T47D (cell line): ENCODE data around the gene LRRC10.
A peak's percentile ranks its signal among the peaks of the same experiment; 100 is the strongest.

Experiments used
- DNase-seq, 2 experiments: peaks; one replicate each; pipeline versions ENCODE4 v3.0.0 to v3.0.0-alpha.2; 2011 to 2012; ENCODE audit warnings: low read depth in 1 of 2, low spot score in 1 of 2
- JUND ChIP-seq: IDR thresholded peaks from 2 replicates; pipeline ENCODE4 v1.6.1; 2012; ENCODE audit warnings: low read depth
- in situ Hi-C: cut with HindIII; loops from 2 replicates; pipeline ENCODE4 v1.10.0; 2016; ENCODE audit warnings: low sequenced_read_pairs, low pct_unique_long_range_greater_than_20kb

LRRC10 gene

DNA sequence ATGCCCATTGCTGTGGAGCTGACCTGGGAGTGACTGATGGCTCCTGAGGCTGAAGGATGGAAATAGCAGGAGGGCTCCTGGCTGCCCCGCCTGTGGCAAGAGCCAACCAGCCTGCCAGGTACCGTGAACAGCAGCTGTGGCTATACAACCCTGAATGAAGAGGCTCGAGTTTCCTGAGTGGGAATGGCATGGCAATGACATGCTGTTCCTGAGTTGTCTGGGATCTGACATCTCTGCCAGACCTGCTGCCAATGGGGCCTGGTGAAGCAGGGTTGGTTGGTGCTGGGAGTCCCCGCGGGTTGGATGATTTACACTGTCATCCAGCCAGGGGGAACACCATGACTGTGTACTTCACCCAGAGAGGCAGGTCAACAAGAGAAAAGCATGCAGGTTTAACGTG is 31.8 kb upstream of the LRRC10 start:
- no peak for DNase-seq
- in situ Hi-C loops: no loop called here
- TF ChIP-seq JUND: no peak

DNA sequence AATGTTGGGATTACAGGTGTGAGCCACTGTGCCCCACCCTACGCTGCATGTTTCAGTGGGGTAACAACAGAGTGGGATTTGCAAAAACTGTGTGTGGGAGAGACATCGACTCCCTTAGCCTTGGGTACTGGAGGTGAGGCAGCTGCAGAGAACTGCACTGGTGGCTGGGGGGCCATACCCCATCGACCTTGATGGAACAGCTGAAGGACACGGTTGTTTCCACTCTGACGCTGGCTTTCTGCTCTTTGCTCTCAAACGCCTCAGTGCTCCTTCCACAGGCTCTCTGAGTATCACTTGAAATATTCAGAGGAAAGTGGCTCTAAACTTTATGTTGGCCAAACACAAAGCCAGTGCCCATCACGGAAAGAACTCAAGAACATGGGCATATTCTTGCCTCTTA is 30.8 kb upstream of the LRRC10 start:
- no peak for TF ChIP-seq JUND
- no peak for DNase-seq
- in situ Hi-C loops: no loop called here

DNA sequence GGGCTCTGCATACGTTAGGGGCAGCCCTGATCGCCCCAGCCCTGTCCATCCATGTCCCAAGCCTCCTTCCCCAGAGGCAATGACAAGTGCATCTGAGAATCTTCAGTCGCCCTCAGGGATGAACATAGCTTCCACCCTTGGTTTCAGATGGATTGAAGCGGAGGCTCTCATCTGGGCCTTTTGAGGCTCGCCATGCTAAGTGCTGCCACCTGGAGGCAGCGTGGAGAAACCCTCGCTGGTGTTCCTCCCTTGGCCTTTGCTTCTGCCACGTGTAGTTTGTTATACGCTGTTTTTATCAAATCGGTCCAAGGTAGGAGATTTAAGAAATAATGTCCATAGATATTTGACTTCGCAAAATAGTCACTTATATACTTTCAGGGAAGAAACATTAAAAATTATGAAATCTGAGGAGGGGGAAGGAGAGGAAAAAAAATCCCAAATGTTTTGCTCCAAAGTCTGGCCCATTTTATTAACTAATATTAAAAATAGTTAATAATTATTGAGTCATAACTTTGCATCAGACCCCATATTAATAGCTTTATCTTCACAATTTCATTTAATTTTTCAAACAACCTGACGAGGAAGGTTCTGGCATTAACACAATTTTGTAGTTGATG is 28.8 kb upstream of the LRRC10 start:
- TF ChIP-seq JUND: no peak
- peak; percentile 73 to 83 for DNase-seq
- in situ Hi-C loops: no loop called here

DNA sequence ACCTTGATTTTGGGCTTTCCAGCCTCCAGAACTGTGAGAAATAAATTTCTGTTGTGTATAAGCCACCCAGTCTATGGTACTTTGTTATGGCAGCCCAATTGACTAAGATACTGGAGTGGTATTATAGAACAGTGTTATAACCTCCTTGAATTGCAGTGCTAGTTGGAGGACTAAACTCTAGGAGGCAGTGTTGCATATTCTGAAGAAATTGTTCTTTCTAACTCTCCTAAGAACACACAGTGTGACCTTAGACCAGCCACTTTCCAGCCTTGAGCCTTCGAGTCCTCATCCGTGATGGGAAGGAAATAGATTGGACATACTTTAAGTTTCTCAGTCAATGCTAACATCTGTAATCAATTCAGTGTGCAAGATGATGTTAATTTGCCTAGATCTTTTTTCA is 22.4 kb upstream of the LRRC10 start:
- DNase-seq: no peak
- TF ChIP-seq JUND: no peak
- in situ Hi-C loops: no loop called here

DNA sequence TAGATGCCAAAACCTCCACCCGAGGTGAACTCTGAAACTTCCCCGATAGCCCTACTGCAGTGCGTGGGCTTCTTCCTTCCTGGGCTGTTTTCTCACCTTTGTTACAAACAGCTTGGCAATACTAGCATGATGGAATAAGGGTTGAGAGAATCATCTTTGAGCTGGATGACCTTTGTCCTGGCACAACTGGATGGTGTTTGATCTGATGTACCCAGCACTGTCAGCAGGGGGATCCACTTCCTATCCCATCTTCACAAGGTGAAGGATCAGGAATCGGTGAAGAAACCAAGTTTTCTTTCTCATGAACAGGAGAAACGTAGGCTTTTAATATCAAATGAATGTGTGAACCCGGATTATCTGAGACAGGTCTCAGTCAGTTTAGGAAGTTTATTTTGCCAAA is 19.5 kb upstream of the LRRC10 start:
- in situ Hi-C loops: no loop called here
- no peak for TF ChIP-seq JUND
- no peak for DNase-seq

DNA sequence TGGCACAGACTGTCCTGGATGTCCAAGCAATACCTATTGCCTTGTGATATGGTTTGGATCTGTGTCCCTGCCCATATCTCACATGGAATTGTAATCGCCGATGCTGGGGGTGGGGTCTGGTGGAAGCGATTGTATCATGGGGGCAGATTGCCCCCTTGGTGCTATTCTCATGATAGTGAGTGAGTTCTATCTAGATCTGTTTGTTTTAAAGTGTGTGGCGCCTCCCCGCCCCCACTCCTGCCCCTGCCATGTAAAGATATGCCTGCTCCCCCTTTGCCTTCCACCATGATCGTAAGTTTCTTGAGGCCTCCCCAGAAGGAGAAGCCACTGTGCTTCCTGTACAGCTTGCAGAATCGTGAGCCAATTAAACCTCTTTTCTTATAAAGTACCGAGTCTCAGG is 16.8 kb upstream of the LRRC10 start:
- no peak for DNase-seq
- no peak for TF ChIP-seq JUND
- in situ Hi-C loops: no loop called here

DNA sequence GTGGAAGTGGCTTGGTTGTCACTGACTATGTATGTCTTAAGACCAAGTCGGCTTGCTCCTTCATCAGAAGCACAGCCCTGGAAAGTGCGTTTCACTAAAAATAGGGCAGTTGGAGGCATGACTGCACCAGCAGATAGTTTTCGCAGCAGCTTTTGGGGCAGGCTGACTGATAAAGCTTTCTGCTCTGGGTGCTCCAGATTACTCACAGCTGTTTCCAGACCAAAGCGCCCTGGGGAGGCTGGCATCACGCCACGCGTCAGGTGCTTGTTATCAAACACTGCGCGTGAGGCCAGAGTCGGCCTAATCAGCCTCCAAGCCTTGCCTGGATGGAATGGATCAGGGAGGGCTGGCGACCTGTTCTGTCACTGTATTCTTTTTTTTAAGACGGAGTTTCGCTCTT is 13.3 kb upstream of the LRRC10 start:
- no peak for TF ChIP-seq JUND
- in situ Hi-C loops: no loop called here
- no peak for DNase-seq

DNA sequence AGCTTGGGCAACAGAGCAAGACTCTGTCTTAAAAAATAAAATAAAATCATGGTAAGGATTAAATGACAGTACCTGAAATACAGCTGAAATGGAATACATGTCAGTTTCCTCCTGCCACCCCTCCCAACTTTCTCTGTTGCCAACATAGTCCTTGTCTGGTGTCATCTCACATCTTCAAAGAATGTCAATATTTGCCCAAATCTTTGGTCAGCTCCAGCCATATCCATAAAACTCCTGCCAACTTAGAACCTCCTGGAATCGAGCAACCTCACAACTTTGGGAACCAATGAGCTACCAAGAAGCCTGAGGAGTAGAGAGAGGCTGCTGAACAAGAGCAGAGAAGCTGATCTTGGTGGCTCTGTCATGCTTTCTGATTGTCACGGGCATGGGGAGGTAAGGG is 10.8 kb upstream of the LRRC10 start:
- in situ Hi-C loops: no loop called here
- DNase-seq: peak; percentile 24 to 52
- TF ChIP-seq JUND: no peak

DNA sequence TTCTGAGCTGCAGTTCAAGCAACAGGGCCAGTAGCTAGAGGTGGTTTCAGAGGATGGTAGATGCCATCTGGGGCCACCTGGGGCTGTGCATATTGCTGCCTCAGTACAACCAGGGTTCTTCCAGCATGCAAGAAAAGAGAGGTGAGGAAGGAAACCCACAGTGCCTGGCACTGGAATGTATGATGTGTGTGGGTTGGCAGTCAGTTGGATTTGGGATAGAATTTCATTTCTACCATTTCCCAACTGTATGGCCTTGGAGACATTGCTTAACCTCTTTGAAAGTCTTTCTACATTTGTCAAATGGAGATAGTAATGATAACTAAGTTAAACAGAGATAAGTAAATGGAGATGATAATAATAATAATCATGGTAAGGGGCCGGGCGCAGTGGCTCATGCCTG is 10.2 kb upstream of the LRRC10 start:
- in situ Hi-C loops: no loop called here
- DNase-seq: no peak
- no peak for TF ChIP-seq JUND

DNA sequence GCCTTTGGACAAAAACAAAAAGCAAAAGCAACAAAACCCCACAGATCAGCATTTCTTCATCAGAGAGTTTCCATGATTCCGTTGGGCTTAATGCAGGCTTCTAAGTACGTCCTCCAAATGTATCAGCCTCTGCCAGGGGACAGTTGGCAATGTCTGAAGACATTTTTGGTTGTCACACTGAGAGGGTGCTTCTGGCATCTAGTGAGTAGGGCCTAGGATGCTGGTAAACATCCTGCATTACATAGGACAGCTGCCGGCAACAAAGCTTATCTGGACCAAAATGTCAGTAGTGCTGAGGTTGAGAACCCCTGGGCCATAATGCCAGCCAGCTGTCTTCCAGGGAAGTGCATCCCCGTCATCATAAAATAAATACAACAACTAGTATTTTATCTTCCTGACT is 9.4 kb upstream of the LRRC10 start:
- DNase-seq: no peak
- no peak for TF ChIP-seq JUND
- in situ Hi-C loops: no loop called here

DNA sequence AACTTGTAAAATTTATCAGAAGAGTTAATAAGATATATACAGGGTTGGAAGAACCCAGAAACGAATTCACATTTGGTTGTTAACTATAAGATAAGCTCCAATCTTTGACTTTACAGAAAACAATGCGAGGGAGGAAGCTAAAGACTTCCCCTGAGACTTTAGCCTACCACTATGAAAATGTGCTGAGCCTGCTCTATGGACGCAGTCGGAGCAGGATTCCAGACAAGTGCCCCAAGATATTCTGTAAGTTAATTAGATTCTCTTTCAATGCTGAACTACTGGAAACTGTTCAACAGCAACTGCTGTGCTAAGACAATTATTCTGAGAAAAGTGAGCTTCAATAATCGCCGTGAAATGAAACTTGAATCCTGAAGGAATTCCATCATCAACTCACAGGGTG is 8.3 kb upstream of the LRRC10 start:
- TF ChIP-seq JUND: no peak

DNA sequence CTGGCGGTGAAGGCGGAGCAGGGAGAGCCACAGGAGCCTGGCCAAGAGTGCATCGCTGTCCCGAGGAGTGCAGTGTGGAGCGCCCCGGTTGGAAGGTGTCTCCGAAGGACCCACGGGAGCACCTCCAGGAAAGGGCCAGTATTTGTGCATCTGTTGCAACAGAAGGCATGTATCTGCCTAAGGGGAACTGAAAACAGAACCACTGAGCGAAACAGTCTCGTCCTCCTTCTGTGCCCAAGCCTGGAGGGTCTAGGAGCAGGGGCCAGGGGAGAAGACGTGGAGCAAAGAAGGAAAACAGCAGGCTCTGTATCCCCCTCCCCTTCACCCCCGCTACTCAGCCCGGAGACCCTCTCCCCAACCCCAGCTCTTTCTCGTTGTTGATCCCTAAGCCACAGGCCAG is 5.3 kb upstream of the LRRC10 start:
- TF ChIP-seq JUND: no peak
- in situ Hi-C loops: no loop called here
- DNase-seq: no peak

More for the DNA sequence above, 8.3 kb upstream of the LRRC10 start:
- DNase-seq: no peak
- in situ Hi-C loops: no loop called here

DNA sequence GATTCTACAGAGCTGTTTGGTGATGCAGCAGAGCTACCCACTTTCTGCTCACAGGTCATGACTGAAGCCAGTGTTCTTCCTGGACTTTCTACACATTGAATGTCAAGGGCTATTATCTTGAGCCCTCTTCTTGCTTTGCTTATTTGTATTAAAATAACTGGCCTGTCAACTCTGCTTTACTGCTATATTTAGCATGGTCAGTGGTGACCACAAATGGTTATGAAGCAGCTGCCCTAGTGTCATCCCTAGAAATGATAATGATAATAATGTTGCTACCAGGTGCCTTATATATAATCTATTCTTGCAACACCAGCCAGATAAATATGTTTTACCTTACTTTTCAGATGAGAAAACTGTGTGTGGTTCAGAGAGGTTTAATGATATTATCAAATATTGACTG is 2.6 kb upstream of the LRRC10 start:
- in situ Hi-C loops: no loop called here

DNA sequence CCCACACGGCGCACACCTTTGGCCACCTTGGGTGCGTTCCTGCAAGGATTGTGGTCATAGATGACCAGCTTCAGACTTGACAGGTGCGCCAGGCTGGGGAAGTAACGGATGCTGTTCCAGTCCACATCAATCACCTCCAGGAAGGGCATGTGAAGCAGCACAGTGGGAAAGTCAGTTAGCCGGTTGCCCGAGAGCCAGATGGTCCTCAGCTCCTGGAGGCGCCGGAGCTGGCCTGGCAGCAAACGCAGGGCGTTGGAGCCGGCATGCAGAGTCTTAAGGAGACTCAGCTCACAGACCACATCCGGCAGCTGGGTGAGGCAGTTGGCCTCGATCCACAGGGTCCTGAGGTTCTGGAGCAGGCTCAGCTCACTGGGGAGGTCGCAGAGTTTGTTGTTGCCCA is 581 bp downstream of the LRRC10 start:
- no peak for DNase-seq
- in situ Hi-C loops: no loop called here
- no peak for TF ChIP-seq JUND

More for the DNA sequence above, 2.6 kb upstream of the LRRC10 start:
- TF ChIP-seq JUND: no peak
- no peak for DNase-seq
